ENCODE measurements around the gene INSR.

Gene INSR

GRCh38 chr19:7336321-7336973 lies 42.2 kb upstream of the INSR start:
- no peak overlapping the region for H2AFZ ChIP-seq (ENCODE audit: insufficient read depth, low read length, poor library complexity)

GRCh38 chr19:7333198-7334118 lies 39.2 kb upstream of the INSR start:
- WGBS (ENCODE audit: extremely low coverage, insufficient coverage, insufficient read length): no CpG with 5 or more reads among the region's 17 CpGs

More at GRCh38 chr19:7336321-7336973, 42.2 kb upstream of the INSR start:
- Histone ChIP-seq H3K79me1 (ENCODE audit: low read length) (no peaks in the 10 kb centered on the region), H2BK12ac (ENCODE audit: low read length) (no peak overlapping the region), H3K23ac (ENCODE audit: low read length) (no peak overlapping the region), H2BK120ac (ENCODE audit: insufficient read depth, low read length, poor library complexity) (no peak overlapping the region), H3K9ac (ENCODE audit: low read length) (no peak overlapping the region), H3K4me3 (ENCODE audit: low read depth, low read length) (no peak overlapping the region), H3K79me2 (ENCODE audit: control insufficient read depth, insufficient read depth, low read length, poor library complexity) (no peaks in the 10 kb centered on the region), H4K12ac (ENCODE audit: low read depth, low read length) (no peak overlapping the region), H3K4ac (ENCODE audit: low read depth, low read length) (no peak overlapping the region), H2AK5ac (ENCODE audit: low read length) (no peak overlapping the region), H3K14ac (ENCODE audit: low read length) (no peak overlapping the region), H3K27ac (ENCODE audit: low read depth, low read length) (no peak overlapping the region), H3K36me3 (ENCODE audit: control insufficient read depth in 1 of 2, insufficient read depth in 2 of 2, low read length in 2 of 2) (no peaks in the 10 kb centered on the region), H4K91ac (ENCODE audit: low read depth, low read length) (no peak overlapping the region), H2BK5ac (ENCODE audit: low read depth, low read length, poor library complexity) (no peak overlapping the region), H3K4me2 (ENCODE audit: low read length) (no peak overlapping the region), H3K4me1 (ENCODE audit: control insufficient read depth in 1 of 2, insufficient read depth in 2 of 2, low read length in 2 of 2) (no peaks in the 10 kb centered on the region), H3K18ac (ENCODE audit: low read length) (no peak overlapping the region), H3K9me3 (ENCODE audit: insufficient read depth, low read depth, low read length) (no peaks in the 10 kb centered on the region), H4K8ac (ENCODE audit: low read depth, low read length) (no peak overlapping the region), H3K27me3 (ENCODE audit: insufficient read depth, low read length) (no peaks in the 10 kb centered on the region)
- no peak for DNase-seq
- WGBS (ENCODE audit: extremely low coverage, insufficient coverage, insufficient read length): no CpG with 5 or more reads among the region's 9 CpGs

GRCh38 chr19:7331446-7331845 lies 37.2 kb upstream of the INSR start:
- Histone ChIP-seq H3K18ac (ENCODE audit: low read length) (no peak overlapping the region), H4K91ac (ENCODE audit: low read depth, low read length) (no peak overlapping the region), H3K4me1 (ENCODE audit: control insufficient read depth in 1 of 2, insufficient read depth in 2 of 2, low read length in 2 of 2) (no peaks in the 10 kb centered on the region), H3K27me3 (ENCODE audit: insufficient read depth, low read length) (no peaks in the 10 kb centered on the region), H3K23ac (ENCODE audit: low read length) (no peak overlapping the region), H3K4me2 (ENCODE audit: low read length) (no peak overlapping the region), H3K27ac (ENCODE audit: low read depth, low read length) (no peak overlapping the region), H2AK5ac (ENCODE audit: low read length) (no peak overlapping the region), H4K8ac (ENCODE audit: low read depth, low read length) (no peak overlapping the region), H3K9ac (ENCODE audit: low read length) (no peak overlapping the region), H3K79me2 (ENCODE audit: control insufficient read depth, insufficient read depth, low read length, poor library complexity) (no peaks in the 10 kb centered on the region), H3K14ac (ENCODE audit: low read length) (no peak overlapping the region), H2BK5ac (ENCODE audit: low read depth, low read length, poor library complexity) (no peak overlapping the region), H2AFZ (ENCODE audit: insufficient read depth, low read length, poor library complexity) (no peak overlapping the region), H2BK120ac (ENCODE audit: insufficient read depth, low read length, poor library complexity) (no peak overlapping the region), H2BK12ac (ENCODE audit: low read length) (no peak overlapping the region), H3K4ac (ENCODE audit: low read depth, low read length) (no peak overlapping the region), H3K36me3 (ENCODE audit: control insufficient read depth in 1 of 2, insufficient read depth in 2 of 2, low read length in 2 of 2) (no peaks in the 10 kb centered on the region), H3K79me1 (ENCODE audit: low read length) (no peaks in the 10 kb centered on the region), H4K12ac (ENCODE audit: low read depth, low read length) (no peak overlapping the region), H3K9me3 (ENCODE audit: insufficient read depth, low read depth, low read length) (no peaks in the 10 kb centered on the region), H3K4me3 (ENCODE audit: low read depth, low read length) (no peak overlapping the region)
- WGBS (ENCODE audit: extremely low coverage, insufficient coverage, insufficient read length): no CpG with 5 or more reads among the region's 4 CpGs
- DNase-seq: no peak

More at GRCh38 chr19:7333198-7334118, 39.2 kb upstream of the INSR start:
- no peak overlapping the region for H4K8ac ChIP-seq (ENCODE audit: low read depth, low read length)
- H3K4me3 ChIP-seq (ENCODE audit: low read depth, low read length): no peak overlapping the region
- H2AK5ac ChIP-seq (ENCODE audit: low read length): no peak overlapping the region
- DNase-seq: no peak
- H3K14ac ChIP-seq (ENCODE audit: low read length): no peak overlapping the region
- H3K4ac ChIP-seq (ENCODE audit: low read depth, low read length): no peak overlapping the region
- no peaks in the 10 kb centered on the region for H3K9me3 ChIP-seq (ENCODE audit: insufficient read depth, low read depth, low read length)
- H3K27ac ChIP-seq (ENCODE audit: low read depth, low read length): no peak overlapping the region
- no peak overlapping the region for H4K91ac ChIP-seq (ENCODE audit: low read depth, low read length)
- H3K18ac ChIP-seq (ENCODE audit: low read length): no peak overlapping the region
- no peak overlapping the region for H3K23ac ChIP-seq (ENCODE audit: low read length)
- H3K36me3 ChIP-seq (ENCODE audit: control insufficient read depth in 1 of 2, insufficient read depth in 2 of 2, low read length in 2 of 2): no peaks in the 10 kb centered on the region
- no peaks in the 10 kb centered on the region for H3K79me2 ChIP-seq (ENCODE audit: control insufficient read depth, insufficient read depth, low read length, poor library complexity)
- no peak overlapping the region for H3K9ac ChIP-seq (ENCODE audit: low read length)
- no peak overlapping the region for H2BK120ac ChIP-seq (ENCODE audit: insufficient read depth, low read length, poor library complexity)
- no peaks in the 10 kb centered on the region for H3K27me3 ChIP-seq (ENCODE audit: insufficient read depth, low read length)
- no peak overlapping the region for H2BK12ac ChIP-seq (ENCODE audit: low read length)
- no peak overlapping the region for H3K4me2 ChIP-seq (ENCODE audit: low read length)
- no peaks in the 10 kb centered on the region for H3K79me1 ChIP-seq (ENCODE audit: low read length)
- H3K4me1 ChIP-seq (ENCODE audit: control insufficient read depth in 1 of 2, insufficient read depth in 2 of 2, low read length in 2 of 2): no peaks in the 10 kb centered on the region
- no peak overlapping the region for H2BK5ac ChIP-seq (ENCODE audit: low read depth, low read length, poor library complexity)
- no peak overlapping the region for H4K12ac ChIP-seq (ENCODE audit: low read depth, low read length)
- H2AFZ ChIP-seq (ENCODE audit: insufficient read depth, low read length, poor library complexity): no peak overlapping the region

GRCh38 chr19:7328647-7329046 lies 34.4 kb upstream of the INSR start:
- H2AFZ ChIP-seq (ENCODE audit: insufficient read depth, low read length, poor library complexity): no peak overlapping the region
- no peak overlapping the region for H3K9ac ChIP-seq (ENCODE audit: low read length)
- no peak overlapping the region for H3K27ac ChIP-seq (ENCODE audit: low read depth, low read length)
- no peaks in the 10 kb centered on the region for H3K79me1 ChIP-seq (ENCODE audit: low read length)
- H3K9me3 ChIP-seq (ENCODE audit: insufficient read depth, low read depth, low read length): no peaks in the 10 kb centered on the region
- H3K4me3 ChIP-seq (ENCODE audit: low read depth, low read length): no peak overlapping the region
- H3K4me1 ChIP-seq (ENCODE audit: control insufficient read depth in 1 of 2, insufficient read depth in 2 of 2, low read length in 2 of 2): no peaks in the 10 kb centered on the region
- no peak overlapping the region for H3K23ac ChIP-seq (ENCODE audit: low read length)
- H4K12ac ChIP-seq (ENCODE audit: low read depth, low read length): no peak overlapping the region
- H2AK5ac ChIP-seq (ENCODE audit: low read length): no peak overlapping the region
- H2BK5ac ChIP-seq (ENCODE audit: low read depth, low read length, poor library complexity): no peak overlapping the region
- no peaks in the 10 kb centered on the region for H3K36me3 ChIP-seq (ENCODE audit: control insufficient read depth in 1 of 2, insufficient read depth in 2 of 2, low read length in 2 of 2)
- no peak overlapping the region for H3K14ac ChIP-seq (ENCODE audit: low read length)
- no peak for DNase-seq
- no CpG with 5 or more reads among the region's 4 CpGs for WGBS (ENCODE audit: extremely low coverage, insufficient coverage, insufficient read length)
- H4K8ac ChIP-seq (ENCODE audit: low read depth, low read length): no peak overlapping the region
- no peaks in the 10 kb centered on the region for H3K79me2 ChIP-seq (ENCODE audit: control insufficient read depth, insufficient read depth, low read length, poor library complexity)
- H3K4ac ChIP-seq (ENCODE audit: low read depth, low read length): no peak overlapping the region
- no peak overlapping the region for H3K4me2 ChIP-seq (ENCODE audit: low read length)
- no peak overlapping the region for H3K18ac ChIP-seq (ENCODE audit: low read length)
- no peak overlapping the region for H4K91ac ChIP-seq (ENCODE audit: low read depth, low read length)
- no peaks in the 10 kb centered on the region for H3K27me3 ChIP-seq (ENCODE audit: insufficient read depth, low read length)
- no peak overlapping the region for H2BK12ac ChIP-seq (ENCODE audit: low read length)
- H2BK120ac ChIP-seq (ENCODE audit: insufficient read depth, low read length, poor library complexity): no peak overlapping the region

All from trophoblast cell (in vitro differentiated cells and primary cell).